OCI-LY1 (cell line): ENCODE measurements around the gene SOX18.

Experiments used
- EZH2 ChIP-seq: fragments of 200-600 bp; sonication (generic), shearing (Covaris generic); IDR thresholded peaks from 2 replicates; pipeline ENCODE4 v1.8.0; 2017; ENCODE audit warnings: borderline replicate concordance, mixed run types, mild to moderate bottlenecking, antibody characterized with exemption, low read length, moderate library complexity, mixed read lengths
- TF ChIP-seq, protein P1 (sequence below): fragments of 200-600 bp; sonication (generic), shearing (Covaris generic); IDR thresholded peaks from 2 replicates; pipeline ENCODE4 v1.5.1; 2017; ENCODE audit warnings: mild to moderate bottlenecking, antibody characterized with exemption, low read length, moderate library complexity, mixed read lengths

DNA sequence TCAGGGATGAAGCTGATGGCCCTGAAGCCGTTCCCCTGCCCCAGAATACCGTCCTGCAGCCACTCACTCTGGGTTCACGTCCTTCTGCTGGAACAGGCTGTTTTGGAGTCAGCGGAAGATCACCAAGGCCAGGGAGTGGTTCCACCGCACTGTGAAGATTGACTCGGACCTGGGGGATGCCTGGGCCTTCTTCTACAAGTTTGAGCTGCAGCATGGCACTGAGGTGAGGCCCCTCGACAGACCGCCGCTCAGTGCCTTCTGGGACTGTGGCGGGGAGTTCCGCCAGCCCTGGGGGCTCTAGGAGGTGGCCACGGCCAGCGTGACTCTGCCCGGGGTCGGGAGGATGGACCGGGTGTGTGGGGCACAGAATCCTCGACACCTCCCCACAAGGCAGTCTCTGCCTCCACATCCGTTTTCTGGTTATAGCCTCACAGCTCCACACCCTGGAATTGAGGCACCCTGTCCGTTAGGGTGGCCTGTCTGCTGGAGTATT is 17.6 kb downstream of the SOX18 start:
- TF ChIP-seq, protein P1, sequence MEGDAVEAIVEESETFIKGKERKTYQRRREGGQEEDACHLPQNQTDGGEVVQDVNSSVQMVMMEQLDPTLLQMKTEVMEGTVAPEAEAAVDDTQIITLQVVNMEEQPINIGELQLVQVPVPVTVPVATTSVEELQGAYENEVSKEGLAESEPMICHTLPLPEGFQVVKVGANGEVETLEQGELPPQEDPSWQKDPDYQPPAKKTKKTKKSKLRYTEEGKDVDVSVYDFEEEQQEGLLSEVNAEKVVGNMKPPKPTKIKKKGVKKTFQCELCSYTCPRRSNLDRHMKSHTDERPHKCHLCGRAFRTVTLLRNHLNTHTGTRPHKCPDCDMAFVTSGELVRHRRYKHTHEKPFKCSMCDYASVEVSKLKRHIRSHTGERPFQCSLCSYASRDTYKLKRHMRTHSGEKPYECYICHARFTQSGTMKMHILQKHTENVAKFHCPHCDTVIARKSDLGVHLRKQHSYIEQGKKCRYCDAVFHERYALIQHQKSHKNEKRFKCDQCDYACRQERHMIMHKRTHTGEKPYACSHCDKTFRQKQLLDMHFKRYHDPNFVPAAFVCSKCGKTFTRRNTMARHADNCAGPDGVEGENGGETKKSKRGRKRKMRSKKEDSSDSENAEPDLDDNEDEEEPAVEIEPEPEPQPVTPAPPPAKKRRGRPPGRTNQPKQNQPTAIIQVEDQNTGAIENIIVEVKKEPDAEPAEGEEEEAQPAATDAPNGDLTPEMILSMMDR = no peak
- no peak for TF ChIP-seq EZH2
